Measurements from ENCODE around the gene IL32. TPM values are rescaled to one million over a fixed set of nuclear protein-coding genes. Genes with fewer than 3 reads are reported as not detected.
"Not testable (repeated sequence)": the region's sequence is repeated elsewhere in the genome, so short reads cannot be mapped to it uniquely, and the experiment has no call there.

The IL32 gene
- total and polyA plus RNA-seq, 7 experiments from 2014 or later = 351 to 3,697 (median 631) TPM

- Histone ChIP-seq H3K4me3 (ENCODE audit: low read length) (no peak overlapping the region), H3K27ac (ENCODE audit: low read depth, low read length) (peak overlapping the region; percentile 54), H3K9me3 (ENCODE audit: control insufficient read depth in 2 of 3, low read length in 3 of 3) (no peaks in the 10 kb centered on the region), H3K36me3 (ENCODE audit: control insufficient read depth in 2 of 3, insufficient read depth in 3 of 3, low read length in 3 of 3) (peaks cover 0 to 20% (median 3%) of the 10 kb centered on the region in 3 experiments), H3K4me1 (ENCODE audit: control insufficient read depth in 2 of 2, insufficient read depth in 2 of 2, low read length in 2 of 2) (peaks cover 55 to 56% of the 10 kb centered on the region in 2 donors), H3K27me3 (ENCODE audit: control insufficient read depth in 2 of 2, insufficient read depth in 2 of 2, low read length in 2 of 2) (no peaks in the 10 kb centered on the region)
- Mint-ChIP-seq H3K9me3 (peaks cover 0 to 3% (median 0%) of the 10 kb centered on the region in 11 donors), H3K4me1 (peaks cover 63 to 82% (median 70%) of the 10 kb centered on the region in 7 donors), H3K36me3 (peaks cover 6 to 66% (median 23%) of the 10 kb centered on the region in 5 donors), H3K4me3 (peak overlapping the region in 4 of 10 donors; percentile 51 to 100 (median 69)), H3K27me3 (no peaks in the 10 kb centered on the region), H3K27ac (peak overlapping the region; percentile 79 to 100 (median 87))
- intact Hi-C loops (cut with micrococcal nuclease) = loop anchor here in 1 of 2 donors (10.0 kb wide), 1 partner anchor 434 kb away; the partner anchor contains the start of gene CLUAP1
- POLR2A ChIA-PET = interaction anchor here (0.6 to 5.0 kb wide), 11 partner anchors 10 to 95 kb away, joined by 3 to 34 read pairs (median 3); no protein-coding TSS in a partner anchor
- DNase-seq (no peak), ATAC-seq (no peak)
- CTCF ChIA-PET = interaction anchor here (0.6 to 1.9 kb wide), 4 partner anchors 12 to 55 kb away, joined by 3 to 9 read pairs (median 4); no protein-coding TSS in a partner anchor
These were observed 5.2 kb downstream of the IL32 start for GRCh38 chr16:3070608-3071111.

GRCh38 chr16:3071655-3072054 lies 6.2 kb downstream of the IL32 start:
- H3K9me3 Mint-ChIP-seq = peaks cover 0 to 3% (median 0%) of the 10 kb centered on the region in 11 donors
- H3K36me3 Mint-ChIP-seq = peaks cover 4 to 60% (median 15%) of the 10 kb centered on the region in 5 donors
- CTCF ChIA-PET = no interaction called here
- ATAC-seq = no peak
- H3K27ac Mint-ChIP-seq = peak overlapping the region; percentile 79 to 100 (median 90)
- Histone ChIP-seq H3K9me3 (ENCODE audit: control insufficient read depth in 2 of 3, low read length in 3 of 3) (no peaks in the 10 kb centered on the region), H3K36me3 (ENCODE audit: control insufficient read depth in 2 of 3, insufficient read depth in 3 of 3, low read length in 3 of 3) (peaks cover 0 to 13% (median 3%) of the 10 kb centered on the region in 3 experiments), H3K27me3 (ENCODE audit: control insufficient read depth in 2 of 2, insufficient read depth in 2 of 2, low read length in 2 of 2) (no peaks in the 10 kb centered on the region), H3K4me1 (ENCODE audit: control insufficient read depth in 2 of 2, insufficient read depth in 2 of 2, low read length in 2 of 2) (peaks cover 65% of the 10 kb centered on the region in 2 donors), H3K27ac (ENCODE audit: low read depth, low read length) (no peak overlapping the region), H3K4me3 (ENCODE audit: low read length) (no peak overlapping the region)
- POLR2A ChIA-PET = interaction anchor here (0.9 to 5.0 kb wide), 8 partner anchors 11 to 127 kb away, joined by 3 to 34 read pairs (median 4); no protein-coding TSS in a partner anchor
- peaks cover 69 to 88% (median 72%) of the 10 kb centered on the region in 7 donors for H3K4me1 Mint-ChIP-seq
- DNase-seq = no peak
- no peaks in the 10 kb centered on the region for H3K27me3 Mint-ChIP-seq
- intact Hi-C loops (cut with micrococcal nuclease) = loop anchor here in 1 of 2 donors (10.0 kb wide), 1 partner anchor 433 kb away; the partner anchor contains the start of gene CLUAP1
- H3K4me3 Mint-ChIP-seq = peak overlapping the region; percentile 23 to 100 (median 64)

- H3K27me3 ChIP-seq (ENCODE audit: control insufficient read depth in 2 of 2, insufficient read depth in 2 of 2, low read length in 2 of 2); H3K9me3 ChIP-seq (ENCODE audit: control insufficient read depth in 2 of 3, low read length in 3 of 3); H3K9me3 Mint-ChIP-seq; H3K27me3 Mint-ChIP-seq; DNase-seq; ATAC-seq; H3K4me3 ChIP-seq (ENCODE audit: low read length); CTCF ChIA-PET: not testable (repeated sequence)
- Mint-ChIP-seq H3K4me1 (peaks cover 71 to 90% (median 73%) of the 10 kb centered on the region in 7 donors), H3K27ac (peak overlapping the region; percentile 79 to 100 (median 90)), H3K36me3 (peaks cover 4 to 61% (median 13%) of the 10 kb centered on the region in 5 donors), H3K4me3 (peak overlapping the region; percentile 23 to 100 (median 64))
- Histone ChIP-seq H3K4me1 (ENCODE audit: control insufficient read depth in 2 of 2, insufficient read depth in 2 of 2, low read length in 2 of 2) (peaks cover 69 to 70% of the 10 kb centered on the region in 2 donors), H3K27ac (ENCODE audit: low read depth, low read length) (peak overlapping the region; percentile 47), H3K36me3 (ENCODE audit: control insufficient read depth in 2 of 3, insufficient read depth in 3 of 3, low read length in 3 of 3) (peaks cover 0 to 13% (median 3%) of the 10 kb centered on the region in 3 experiments)
- intact Hi-C loops (cut with micrococcal nuclease) = loop anchor here in 1 of 2 donors (10.0 kb wide), 1 partner anchor 433 kb away; the partner anchor contains the start of gene CLUAP1
- POLR2A ChIA-PET = interaction anchor here (1.0 to 5.0 kb wide), 3 partner anchors 11 to 127 kb away, joined by 3 to 34 read pairs (median 4); no protein-coding TSS in a partner anchor
These were observed 6.7 kb downstream of the IL32 start for GRCh38 chr16:3072148-3072547.

- Mint-ChIP-seq H3K4me3 (peak overlapping the region in 8 of 10 donors; percentile 34 to 100 (median 84)), H3K4me1 (peaks cover 71 to 91% (median 76%) of the 10 kb centered on the region in 7 donors), H3K27ac (peak overlapping the region; percentile 92 to 100 (median 99)), H3K36me3 (peaks cover 0 to 60% (median 12%) of the 10 kb centered on the region in 5 donors)
- ATAC-seq (peak; percentile 47), DNase-seq (peak in 6 of 9 donors; percentile 22 to 62 (median 44))
- H3K27me3 ChIP-seq (ENCODE audit: control insufficient read depth in 2 of 2, insufficient read depth in 2 of 2, low read length in 2 of 2); H3K9me3 Mint-ChIP-seq; H3K4me3 ChIP-seq (ENCODE audit: low read length); H3K27me3 Mint-ChIP-seq; H3K9me3 ChIP-seq (ENCODE audit: control insufficient read depth in 2 of 3, low read length in 3 of 3); CTCF ChIA-PET: not testable (repeated sequence)
- Histone ChIP-seq H3K4me1 (ENCODE audit: control insufficient read depth in 2 of 2, insufficient read depth in 2 of 2, low read length in 2 of 2) (peaks cover 72 to 75% of the 10 kb centered on the region in 2 donors), H3K27ac (ENCODE audit: low read depth, low read length) (peak overlapping the region; percentile 47), H3K36me3 (ENCODE audit: control insufficient read depth in 2 of 3, insufficient read depth in 3 of 3, low read length in 3 of 3) (peaks cover 0 to 13% (median 0%) of the 10 kb centered on the region in 3 experiments)
- intact Hi-C loops (cut with micrococcal nuclease) = loop anchor here in 1 of 2 donors (10.0 kb wide), 1 partner anchor 432 kb away; the partner anchor contains the start of gene CLUAP1
- POLR2A ChIA-PET = interaction anchor here (0.7 to 5.2 kb wide), 4 partner anchors 8 to 1618 kb away, joined by 3 to 113 read pairs (median 18); partner anchors contain the start of gene IL32
These were observed 7.3 kb downstream of the IL32 start for GRCh38 chr16:3072576-3073263.

GRCh38 chr16:3073448-3073847 lies 8.0 kb downstream of the IL32 start:
- H3K4me1 ChIP-seq (ENCODE audit: control insufficient read depth in 2 of 2, insufficient read depth in 2 of 2, low read length in 2 of 2) = peaks cover 71 to 77% of the 10 kb centered on the region in 2 donors
- peaks cover 71 to 92% (median 80%) of the 10 kb centered on the region in 7 donors for H3K4me1 Mint-ChIP-seq
- H3K4me3 ChIP-seq (ENCODE audit: low read length) = peak overlapping the region; percentile 35
- no peak for ATAC-seq
- H3K9me3 ChIP-seq (ENCODE audit: control insufficient read depth in 2 of 3, low read length in 3 of 3) = no peaks in the 10 kb centered on the region
- intact Hi-C loops (cut with micrococcal nuclease) = loop anchor here in 1 of 2 donors (10.0 kb wide), 1 partner anchor 431 kb away; the partner anchor contains the start of gene CLUAP1
- ChIA-PET CTCF (no interaction called here), POLR2A (interaction anchor here (0.7 to 5.2 kb wide), 2 partner anchors 9 to 1617 kb away, joined by 3 to 113 read pairs; partner anchors contain the start of gene IL32)
- no peaks in the 10 kb centered on the region for H3K27me3 ChIP-seq (ENCODE audit: control insufficient read depth in 2 of 2, insufficient read depth in 2 of 2, low read length in 2 of 2)
- peaks cover 0 to 13% (median 0%) of the 10 kb centered on the region in 3 experiments for H3K36me3 ChIP-seq (ENCODE audit: control insufficient read depth in 2 of 3, insufficient read depth in 3 of 3, low read length in 3 of 3)
- H3K27ac ChIP-seq (ENCODE audit: low read depth, low read length) = peak overlapping the region; percentile 78
- H3K27me3 Mint-ChIP-seq = no peaks in the 10 kb centered on the region
- H3K9me3 Mint-ChIP-seq = peaks cover 0 to 11% (median 3%) of the 10 kb centered on the region in 11 donors
- peak overlapping the region; percentile 92 to 99 (median 99) for H3K27ac Mint-ChIP-seq
- H3K4me3 Mint-ChIP-seq = peak overlapping the region; percentile 71 to 89 (median 83)
- H3K36me3 Mint-ChIP-seq = peaks cover under 1 to 60% (median 19%) of the 10 kb centered on the region in 5 donors
- DNase-seq = no peak
